HG03108 (cell line): ENCODE data around the gene FGF18.

Source experiments
- ATAC-seq: cut with Tn5 transposase; IDR thresholded peaks from one replicate; pipeline ENCODE4 v1.9.1; 2021; ENCODE audit warnings: moderate library complexity; ENCODE audit not compliant: unreplicated experiment

FGF18 gene

GRCh38 chr5:171422495-171422894 lies 3.0 kb downstream of the FGF18 start:
- no peak for ATAC-seq

- no peak for ATAC-seq
These were observed 3.6 kb downstream of the FGF18 start for GRCh38 chr5:171422902-171423663.

GRCh38 chr5:171424726-171425125 lies 5.3 kb downstream of the FGF18 start:
- no peak for ATAC-seq

- no peak for ATAC-seq
These were observed 6.3 kb downstream of the FGF18 start for GRCh38 chr5:171425596-171426244.

- ATAC-seq: no peak
These were observed 6.8 kb downstream of the FGF18 start for GRCh38 chr5:171426266-171426665.

- no peak for ATAC-seq
These were observed 7.2 kb downstream of the FGF18 start for GRCh38 chr5:171426680-171427079.

GRCh38 chr5:171427318-171428167 lies 8.1 kb downstream of the FGF18 start:
- ATAC-seq: no peak

GRCh38 chr5:171428168-171428696 lies 8.8 kb downstream of the FGF18 start:
- no peak for ATAC-seq

GRCh38 chr5:171428809-171429542 lies 9.5 kb downstream of the FGF18 start:
- ATAC-seq: no peak

GRCh38 chr5:171429543-171429910 lies 10.1 kb downstream of the FGF18 start:
- ATAC-seq: no peak

- no peak for ATAC-seq
These were observed 11.9 kb downstream of the FGF18 start for GRCh38 chr5:171431251-171431777.

- ATAC-seq: no peak
These were observed 12.6 kb downstream of the FGF18 start for GRCh38 chr5:171432076-171432475.

- ATAC-seq: no peak
These were observed 13.3 kb downstream of the FGF18 start for GRCh38 chr5:171432583-171433351.

- no peak for ATAC-seq
These were observed 13.9 kb downstream of the FGF18 start for GRCh38 chr5:171433352-171433698.

- no peak for ATAC-seq
These were observed 14.7 kb downstream of the FGF18 start for GRCh38 chr5:171433982-171434676.

GRCh38 chr5:171434874-171435273 lies 15.4 kb downstream of the FGF18 start:
- no peak for ATAC-seq

GRCh38 chr5:171435908-171436307 lies 16.5 kb downstream of the FGF18 start:
- no peak for ATAC-seq

GRCh38 chr5:171436804-171437285 lies 17.4 kb downstream of the FGF18 start:
- ATAC-seq: no peak

- ATAC-seq: no peak
These were observed 17.9 kb downstream of the FGF18 start for GRCh38 chr5:171437286-171437821.
